Colonic mucosa (tissue), 4 donors: ENCODE measurements around the gene FGFR3. TPM values are rescaled to one million over a fixed set of nuclear protein-coding genes. Genes with fewer than 3 reads are reported as not detected.

Experiments used
- DNase-seq: peaks from one replicate; pipeline ENCODE4 v3.0.0-alpha.2; 2020
- H3K27ac ChIP-seq: fragments of 200-600 bp; one replicate; pipeline ENCODE4 v1.8.0; 2021
- H3K27me3 ChIP-seq: fragments of 200-600 bp; one replicate; pipeline ENCODE4 v1.8.0; 2021
- H3K36me3 ChIP-seq: fragments of 200-600 bp; one replicate; pipeline ENCODE4 v1.8.0; 2021
- H3K4me1 ChIP-seq: fragments of 200-600 bp; one replicate; pipeline ENCODE4 v1.8.0; 2021; ENCODE audit warnings: mild to moderate bottlenecking
- H3K4me3 ChIP-seq: fragments of 200-600 bp; one replicate; pipeline ENCODE4 v1.8.0; 2021
- H3K9ac ChIP-seq, 2 donors: one replicate each; pipeline ENCODE4 v1.7.0; 2013; ENCODE audit warnings: control low read depth in 2 of 2, low read depth in 2 of 2, low read length in 2 of 2
- H3K9me3 ChIP-seq: fragments of 200-600 bp; one replicate; pipeline ENCODE4 v1.8.0; 2021
- CTCF ChIP-seq: fragments of 200-600 bp; IDR thresholded peaks from one replicate; pipeline ENCODE4 v1.8.0; 2022; ENCODE audit warnings: antibody characterized with exemption, mild to moderate bottlenecking
- intact Hi-C: fragments of 100-400 bp; cut with DNase I; formaldehyde crosslinking; loops from one replicate; pipeline ENCODE4 v1.14.1; 2022
- total RNA-seq, 2 donors: library from RNA; stranded (reverse); fragmentation: NEBNext Ultra II Directional in 1 of 2; extraction: Animal tissue kit (Norgen Biotek cat#: 25700) in 1 of 2; gene quantifications; one replicate each; pipeline ENCODE4 v1.2.1, GENCODE V29; 2021
- donor health status: healthy.
- donor health status: DM: no; HTN: no; CAD: no.
- donor health status: DM: no; HTN: no; CAD: no.

The FGFR3 gene
- total RNA-seq, 2 donors from 2014 or later = 32.3 to 52.9 TPM

- peak overlapping the region; percentile 13 for H3K4me3 ChIP-seq
- TF ChIP-seq CTCF = no peak
- H3K9me3 ChIP-seq = no peaks in the 10 kb centered on the region
- peak; percentile 45 for DNase-seq
- H3K27ac ChIP-seq = no peak overlapping the region
- peaks cover 4% of the 10 kb centered on the region for H3K4me1 ChIP-seq
- no peaks in the 10 kb centered on the region for H3K36me3 ChIP-seq
- intact Hi-C loops = no loop called here
- peaks cover 50% of the 10 kb centered on the region for H3K27me3 ChIP-seq
- no peak overlapping the region for H3K9ac ChIP-seq
These were observed 25.2 kb upstream of the FGFR3 start for GRCh38 chr4:1767770-1768366.

GRCh38 chr4:1768367-1769034 is 24.6 kb upstream of the FGFR3 start:
- H3K9me3 ChIP-seq = no peaks in the 10 kb centered on the region
- no peak for DNase-seq
- H3K9ac ChIP-seq = no peak overlapping the region
- peaks cover 4% of the 10 kb centered on the region for H3K4me1 ChIP-seq
- no peaks in the 10 kb centered on the region for H3K36me3 ChIP-seq
- intact Hi-C loops = no loop called here
- H3K27me3 ChIP-seq = peaks cover 46% of the 10 kb centered on the region
- H3K27ac ChIP-seq = no peak overlapping the region
- TF ChIP-seq CTCF = no peak
- H3K4me3 ChIP-seq = no peak overlapping the region

- no peak overlapping the region for H3K4me3 ChIP-seq
- peaks cover 35% of the 10 kb centered on the region for H3K27me3 ChIP-seq
- H3K4me1 ChIP-seq = no peaks in the 10 kb centered on the region
- no peak overlapping the region for H3K27ac ChIP-seq
- no peak overlapping the region for H3K9ac ChIP-seq
- no peaks in the 10 kb centered on the region for H3K9me3 ChIP-seq
- no peak for DNase-seq
- no peak for TF ChIP-seq CTCF
- intact Hi-C loops = no loop called here
- H3K36me3 ChIP-seq = no peaks in the 10 kb centered on the region
These were observed 23.4 kb upstream of the FGFR3 start for GRCh38 chr4:1769692-1770091.

- TF ChIP-seq CTCF = no peak
- H3K36me3 ChIP-seq = no peaks in the 10 kb centered on the region
- intact Hi-C loops = no loop called here
- no peak overlapping the region for H3K27ac ChIP-seq
- no peak for DNase-seq
- no peak overlapping the region for H3K4me3 ChIP-seq
- no peaks in the 10 kb centered on the region for H3K9me3 ChIP-seq
- no peak overlapping the region for H3K9ac ChIP-seq
- peaks cover 30% of the 10 kb centered on the region for H3K27me3 ChIP-seq
- H3K4me1 ChIP-seq = no peaks in the 10 kb centered on the region
These were observed 22.8 kb upstream of the FGFR3 start for GRCh38 chr4:1770245-1770644.

GRCh38 chr4:1770791-1771231 is 22.3 kb upstream of the FGFR3 start:
- Histone ChIP-seq H3K9ac (no peak overlapping the region), H3K36me3 (no peaks in the 10 kb centered on the region), H3K27me3 (peaks cover 30% of the 10 kb centered on the region), H3K27ac (no peak overlapping the region), H3K4me3 (no peak overlapping the region), H3K9me3 (no peaks in the 10 kb centered on the region), H3K4me1 (no peaks in the 10 kb centered on the region)
- DNase-seq = no peak
- no peak for TF ChIP-seq CTCF
- intact Hi-C loops = no loop called here
